A673 (cell line): ENCODE results near the gene TGFBR3L. TPM values are rescaled to one million over a fixed set of nuclear protein-coding genes. Genes with fewer than 3 reads are reported as not detected.

Experiments used
- BruUV-seq: library from RNA; stranded (reverse); fragments of 400-500 nt; replicated peaks from 2 replicates; lab custom pipeline; 2021; lab: Mats Ljungman, UMichigan
- CTCF ChIA-PET: fragments of 300-600 bp; sonication (Branson Sonifier 250); formaldehyde crosslinking; loops from one replicate; lab custom pipeline; 2022; ENCODE audit warnings: antibody characterized with exemption; lab: Charles Lee
- POLR2A ChIA-PET: fragments of 300-600 bp; sonication (Branson Sonifier 250); formaldehyde crosslinking; loops from one replicate; lab custom pipeline; 2022; ENCODE audit warnings: antibody characterized with exemption; ENCODE audit not compliant: low non-redundant PET; lab: Charles Lee
- DNase-seq: peaks from one replicate; pipeline ENCODE4 v3.0.0-alpha.2; 2015; ENCODE audit warnings: low spot score
- H3K27ac ChIP-seq: fragments of 200-600 bp; sonication (generic); 2 replicates; pipeline ENCODE4 v1.5.1; 2016; ENCODE audit warnings: mixed run types, low read depth, mild to moderate bottlenecking, mixed read lengths, antibody characterized with exemption, low read length; ENCODE audit not compliant: poor library complexity, severe bottlenecking
- H3K27me3 ChIP-seq: fragments of 200-600 bp; sonication (generic); replicated peaks from 2 replicates; pipeline ENCODE4 v1.6.1; 2017; ENCODE audit warnings: mixed run types, low read depth, mild to moderate bottlenecking, mixed read lengths, antibody characterized with exemption, low read length; ENCODE audit not compliant: insufficient read depth, poor library complexity
- H3K36me3 ChIP-seq: fragments of 200-600 bp; sonication (generic); 2 replicates; pipeline ENCODE4 v1.6.1; 2016; ENCODE audit warnings: mixed run types, mild to moderate bottlenecking, mixed read lengths, antibody characterized with exemption, low read length; ENCODE audit not compliant: insufficient read depth, poor library complexity, severe bottlenecking
- H3K4me1 ChIP-seq: fragments of 200-600 bp; sonication (generic); 2 replicates; pipeline ENCODE4 v1.6.1; 2017; ENCODE audit warnings: mixed run types, mild to moderate bottlenecking, mixed read lengths, antibody characterized with exemption, low read length; ENCODE audit not compliant: insufficient read depth, poor library complexity, severe bottlenecking
- H3K4me3 ChIP-seq: fragments of 200-600 bp; sonication (generic); 2 replicates; pipeline ENCODE4 v1.5.1; 2016; ENCODE audit warnings: low read depth, mixed run types, mild to moderate bottlenecking, mixed read lengths, low read length; ENCODE audit not compliant: poor library complexity, severe bottlenecking
- H3K9me3 ChIP-seq: fragments of 200-600 bp; sonication (generic); 2 replicates; pipeline ENCODE4 v1.6.1; 2016; ENCODE audit warnings: mixed run types, low read depth, mild to moderate bottlenecking, mixed read lengths, antibody characterized with exemption, low read length; ENCODE audit not compliant: poor library complexity, severe bottlenecking
- CTCF ChIP-seq: fragments of 300-800, 200-600 bp; sonication (generic); conservative IDR thresholded peaks from 2 replicates; pipeline ENCODE4 v1.5.1; 2017; ENCODE audit warnings: low read depth, mild to moderate bottlenecking, antibody characterized with exemption, low read length, moderate library complexity, mixed read lengths
- EZH2 ChIP-seq: fragments of 200-600 bp; sonication (generic); IDR thresholded peaks from 2 replicates; pipeline ENCODE4 v1.6.1; 2017; ENCODE audit warnings: borderline replicate concordance, low read depth, mild to moderate bottlenecking, mixed read lengths, antibody characterized with exemption, low read length; ENCODE audit not compliant: poor library complexity, severe bottlenecking
- intact Hi-C: fragments of 100-400 bp; cut with micrococcal nuclease; formaldehyde crosslinking; loops from one replicate; pipeline ENCODE4 v1.10.0; 2022; ENCODE audit not compliant: unreplicated experiment
- total RNA-seq: library from RNA; stranded (reverse); gene quantifications from 2 replicates; pipeline ENCODE4 v1.2.3, GENCODE V29; 2021

Gene TGFBR3L
- total RNA-seq, 1 experiment from 2014 or later, result 1.6 TPM

- Histone ChIP-seq H3K36me3 (peaks cover 20% of the 10 kb centered on the region), H3K27me3 (no peaks in the 10 kb centered on the region), H3K4me3 (no peak overlapping the region), H3K4me1 (peaks cover 13% of the 10 kb centered on the region), H3K9me3 (no peaks in the 10 kb centered on the region), H3K27ac (peak overlapping the region; percentile 77)
- BruUV-seq, result no TSS peak
- no peak for DNase-seq
- TF ChIP-seq CTCF (no peak), EZH2 (no peak)
- intact Hi-C loops, result no loop called here
- CTCF ChIA-PET, result no interaction called here
- POLR2A ChIA-PET, result no interaction called here
Observed at GRCh38 chr19:7905859-7906258, 8.8 kb upstream of the TGFBR3L start.

GRCh38 chr19:7907122-7907521, 7.5 kb upstream of the TGFBR3L start:
- ChIA-PET CTCF (no interaction called here), POLR2A (interaction anchor here (0.6 kb wide), 1 partner anchor 713 kb away, joined by 3 read pairs; no protein-coding TSS in a partner anchor)
- TF ChIP-seq CTCF (no peak), EZH2 (no peak)

GRCh38 chr19:7907544-7907943, 7.1 kb upstream of the TGFBR3L start:
- Histone ChIP-seq H3K27ac (no peak overlapping the region), H3K4me3 (no peak overlapping the region), H3K9me3 (no peaks in the 10 kb centered on the region), H3K36me3 (peaks cover 28% of the 10 kb centered on the region), H3K27me3 (no peaks in the 10 kb centered on the region), H3K4me1 (peaks cover 11% of the 10 kb centered on the region)
- no peak for TF ChIP-seq EZH2
- TF ChIP-seq CTCF, result no peak
- no TSS peak for BruUV-seq
- DNase-seq, result no peak
- intact Hi-C loops, result no loop called here
- POLR2A ChIA-PET, result no interaction called here
- CTCF ChIA-PET, result no interaction called here

More at GRCh38 chr19:7907122-7907521, 7.5 kb upstream of the TGFBR3L start:
- H3K4me1 ChIP-seq, result peaks cover 13% of the 10 kb centered on the region
- H3K4me3 ChIP-seq, result no peak overlapping the region
- DNase-seq, result no peak
- H3K9me3 ChIP-seq, result no peaks in the 10 kb centered on the region
- intact Hi-C loops, result no loop called here
- no peaks in the 10 kb centered on the region for H3K27me3 ChIP-seq
- BruUV-seq, result no TSS peak
- no peak overlapping the region for H3K27ac ChIP-seq
- H3K36me3 ChIP-seq, result peaks cover 28% of the 10 kb centered on the region
